OCI-LY7 (cell line): Measurements from ENCODE around the gene FAIM2. TPM values are rescaled to one million over a fixed set of nuclear protein-coding genes. Genes with fewer than 3 reads are reported as not detected.

ENCODE experiments used
- BruUV-seq: library from RNA; stranded (reverse); fragments of 400-500 nt; replicated peaks from 2 replicates; lab custom pipeline; 2021; lab: Mats Ljungman, UMichigan
- CTCF ChIA-PET: fragments of 300-600 bp; sonication (Branson Sonifier 250); formaldehyde crosslinking; loops from one replicate; lab custom pipeline; 2022; ENCODE audit warnings: antibody characterized with exemption; ENCODE audit not compliant: unreplicated experiment; lab: Charles Lee
- POLR2A ChIA-PET: fragments of 300-600 bp; sonication (Branson Sonifier 250); formaldehyde crosslinking; loops from one replicate; lab custom pipeline; 2022; ENCODE audit warnings: antibody characterized with exemption; lab: Charles Lee
- DNase-seq: peaks from one replicate; pipeline ENCODE4 v3.0.0-alpha.2; 2015; ENCODE audit warnings: low spot score
- H2AFZ ChIP-seq: fragments of 200-600 bp; sonication (generic), shearing (Covaris generic); 2 replicates; pipeline ENCODE4 v1.6.1; 2014; ENCODE audit warnings: mild to moderate bottlenecking, antibody characterized with exemption, low read length, moderate library complexity
- H3K27ac ChIP-seq: fragments of 200-600 bp; sonication (generic); 2 replicates; pipeline ENCODE4 v1.5.1; 2014; ENCODE audit warnings: mixed run types, low read depth, mild to moderate bottlenecking, moderate library complexity, low read length, inconsistent platforms; ENCODE audit not compliant: poor library complexity, severe bottlenecking
- H3K36me3 ChIP-seq: fragments of 200-600 bp; sonication (generic); 2 replicates; pipeline ENCODE4 v1.6.1; 2014; ENCODE audit warnings: mild to moderate bottlenecking, antibody characterized with exemption, low read length, moderate library complexity, mixed read lengths; ENCODE audit not compliant: insufficient read depth
- H3K4me1 ChIP-seq: fragments of 200-600 bp; sonication (generic); 2 replicates; pipeline ENCODE4 v1.5.1; 2014; ENCODE audit warnings: mild to moderate bottlenecking, low read length; ENCODE audit not compliant: insufficient read depth, poor library complexity, severe bottlenecking
- H3K4me2 ChIP-seq: fragments of 200-600 bp; sonication (generic); 2 replicates; pipeline ENCODE4 v1.6.1; 2014; ENCODE audit warnings: mild to moderate bottlenecking, low read length
- H3K4me3 ChIP-seq: fragments of 200-600 bp; sonication (generic); 2 replicates; pipeline ENCODE4 v1.5.1; 2014; ENCODE audit warnings: mild to moderate bottlenecking, low read depth, low read length; ENCODE audit not compliant: poor library complexity, severe bottlenecking
- H3K79me2 ChIP-seq: fragments of 200-600 bp; sonication (generic); 2 replicates; pipeline ENCODE4 v1.6.1; 2016; ENCODE audit warnings: low read depth, mild to moderate bottlenecking, low read length, moderate library complexity, mixed read lengths; ENCODE audit not compliant: insufficient read depth
- H3K9me2 ChIP-seq: fragments of 200-600 bp; sonication (generic); 2 replicates; pipeline ENCODE4 v1.6.1; 2016; ENCODE audit warnings: mild to moderate bottlenecking, low read length, mixed read lengths; ENCODE audit not compliant: insufficient read depth
- H3K9me3 ChIP-seq: fragments of 200-600 bp; sonication (generic); 2 replicates; pipeline ENCODE4 v1.6.1; 2014; ENCODE audit warnings: mild to moderate bottlenecking, mixed run types, low read length, mixed read lengths
- H4K20me1 ChIP-seq: fragments of 200-600 bp; sonication (generic); 2 replicates; pipeline ENCODE4 v1.6.1; 2014; ENCODE audit warnings: mild to moderate bottlenecking, antibody characterized with exemption, low read length, moderate library complexity, mixed read lengths; ENCODE audit not compliant: insufficient read depth
- EZH2phosphoT487 ChIP-seq: fragments of 200-600 bp; sonication (generic); IDR thresholded peaks from 2 replicates; pipeline ENCODE4 v1.6.1; 2018; ENCODE audit warnings: low read depth, borderline replicate concordance, mild to moderate bottlenecking, mixed run types, antibody characterized with exemption, low read length, moderate library complexity, mixed read lengths
- intact Hi-C: fragments of 100-400 bp; cut with micrococcal nuclease; formaldehyde crosslinking; loops from one replicate; pipeline ENCODE4 v1.10.0; 2022; ENCODE audit not compliant: unreplicated experiment
- total RNA-seq, 2 experiments: library from RNA; depleted of rRNA in 1 of 2; stranded (reverse); fragments of >200 nt in 1 of 2; shearing (Covaris generic) in 1 of 2; gene quantifications; 2 replicates each; pipeline ENCODE4 v1.2.3, GENCODE V29; 2014 to 2022
- TF ChIP-seq, protein P1 (sequence below): fragments of 200-600 bp; sonication (generic); conservative IDR thresholded peaks from 2 replicates; pipeline ENCODE4 v1.5.1; 2014; ENCODE audit warnings: mild to moderate bottlenecking, antibody characterized with exemption, low read length, moderate library complexity, mixed read lengths

FAIM2 gene
- total RNA-seq, 2 experiments from 2014 or later: 0.10 TPM; not detected in 1

DNA sequence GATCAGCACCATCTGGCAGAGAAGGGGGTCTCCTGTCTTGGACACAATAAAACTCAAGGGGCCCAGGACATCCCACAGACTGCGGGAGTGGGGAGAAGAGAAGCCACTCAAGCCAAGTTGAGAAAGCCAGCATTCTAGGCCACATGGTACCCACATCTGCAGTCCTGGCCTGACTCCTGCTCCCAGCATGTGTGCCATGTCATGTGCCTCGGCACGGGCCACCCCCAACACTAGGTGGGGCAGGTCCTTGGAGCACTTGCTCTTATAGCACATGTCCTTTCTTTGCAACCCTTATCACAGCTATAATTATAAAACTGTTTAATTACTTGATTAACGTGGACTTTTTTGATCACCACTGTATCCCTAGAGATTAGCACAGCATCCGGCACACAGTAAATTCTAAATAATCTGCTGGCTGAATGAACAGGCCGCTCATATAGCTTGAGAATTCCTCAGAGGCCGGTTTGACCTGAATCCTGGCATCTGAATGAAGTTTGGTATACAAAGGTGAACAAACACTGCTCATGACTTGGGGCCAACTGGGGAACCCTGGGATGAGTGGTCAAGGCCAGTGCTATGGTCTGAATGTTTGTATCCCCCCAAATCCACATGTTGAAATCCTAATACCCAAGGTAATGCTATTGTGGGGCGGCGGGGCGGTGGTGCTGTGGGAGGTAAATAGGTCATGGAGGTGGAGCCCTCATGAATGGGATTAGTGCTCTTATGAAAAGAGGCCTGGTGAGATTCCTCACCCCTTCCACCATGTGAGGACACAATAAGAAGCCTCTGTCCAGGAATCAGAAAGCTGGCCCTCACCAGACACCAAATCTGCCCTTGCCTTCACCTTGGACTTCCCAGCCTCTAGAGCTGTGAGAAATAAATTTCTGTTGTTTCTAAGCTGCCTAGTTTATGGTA, 82.1 kb downstream of the FAIM2 start:
- Histone ChIP-seq H4K20me1 (no peaks in the 10 kb centered on the region), H3K79me2 (no peaks in the 10 kb centered on the region), H3K4me1 (peaks cover 20% of the 10 kb centered on the region), H3K9me3 (no peaks in the 10 kb centered on the region), H2AFZ (peak overlapping the region; percentile 51; the same call in 1 of the 2 replicates), H3K4me3 (peak overlapping the region; percentile 27), H3K4me2 (peak overlapping the region; percentile 68), H3K27ac (peak overlapping the region; percentile 26), H3K9me2 (no peaks in the 10 kb centered on the region), H3K36me3 (peaks cover 7% of the 10 kb centered on the region; the same call in 1 of the 2 replicates)
- TF ChIP-seq, protein P1, sequence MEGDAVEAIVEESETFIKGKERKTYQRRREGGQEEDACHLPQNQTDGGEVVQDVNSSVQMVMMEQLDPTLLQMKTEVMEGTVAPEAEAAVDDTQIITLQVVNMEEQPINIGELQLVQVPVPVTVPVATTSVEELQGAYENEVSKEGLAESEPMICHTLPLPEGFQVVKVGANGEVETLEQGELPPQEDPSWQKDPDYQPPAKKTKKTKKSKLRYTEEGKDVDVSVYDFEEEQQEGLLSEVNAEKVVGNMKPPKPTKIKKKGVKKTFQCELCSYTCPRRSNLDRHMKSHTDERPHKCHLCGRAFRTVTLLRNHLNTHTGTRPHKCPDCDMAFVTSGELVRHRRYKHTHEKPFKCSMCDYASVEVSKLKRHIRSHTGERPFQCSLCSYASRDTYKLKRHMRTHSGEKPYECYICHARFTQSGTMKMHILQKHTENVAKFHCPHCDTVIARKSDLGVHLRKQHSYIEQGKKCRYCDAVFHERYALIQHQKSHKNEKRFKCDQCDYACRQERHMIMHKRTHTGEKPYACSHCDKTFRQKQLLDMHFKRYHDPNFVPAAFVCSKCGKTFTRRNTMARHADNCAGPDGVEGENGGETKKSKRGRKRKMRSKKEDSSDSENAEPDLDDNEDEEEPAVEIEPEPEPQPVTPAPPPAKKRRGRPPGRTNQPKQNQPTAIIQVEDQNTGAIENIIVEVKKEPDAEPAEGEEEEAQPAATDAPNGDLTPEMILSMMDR: peak; percentile 33; the same call in 1 of the 2 replicates
- TF ChIP-seq EZH2phosphoT487: no peak
- BruUV-seq: no TSS peak
- POLR2A ChIA-PET: interaction anchor here (0.6 to 2.0 kb wide), 5 partner anchors 7 to 441 kb away, joined by 3 to 4 read pairs (median 3); no protein-coding TSS in a partner anchor
- CTCF ChIA-PET: interaction anchor here (0.6 kb wide), 1 partner anchor 1366 kb away, joined by 4 read pairs; no protein-coding TSS in a partner anchor
- no peak for DNase-seq
- intact Hi-C loops: no loop called here

DNA sequence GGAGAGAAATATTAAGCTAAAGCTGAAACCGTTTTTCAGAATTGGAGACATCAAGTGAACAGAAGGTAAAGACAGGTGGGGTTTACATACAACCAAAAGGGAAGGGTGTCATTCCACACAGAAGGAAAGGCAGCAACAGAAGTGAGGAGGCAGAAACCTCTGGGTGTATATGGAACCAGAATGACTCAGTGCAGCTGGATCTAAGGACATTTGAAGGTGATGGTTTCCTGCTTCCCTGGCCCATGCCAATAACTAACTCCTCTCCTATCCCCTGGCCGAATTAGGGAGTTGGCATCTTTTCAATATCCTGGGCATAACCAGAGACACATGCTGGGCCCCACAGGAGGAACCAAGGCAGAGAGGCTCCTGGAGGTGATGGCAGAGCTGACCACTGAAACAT, 83.9 kb downstream of the FAIM2 start:
- Histone ChIP-seq H3K79me2 (no peaks in the 10 kb centered on the region), H3K27ac (no peak overlapping the region), H3K4me3 (no peak overlapping the region), H4K20me1 (no peaks in the 10 kb centered on the region), H3K4me2 (no peak overlapping the region), H3K9me2 (no peaks in the 10 kb centered on the region), H3K9me3 (no peaks in the 10 kb centered on the region), H3K36me3 (peaks cover 7% of the 10 kb centered on the region; the same call in 1 of the 2 replicates), H3K4me1 (peaks cover 33% of the 10 kb centered on the region), H2AFZ (no peak overlapping the region)
- DNase-seq: no peak
- intact Hi-C loops: no loop called here
- TF ChIP-seq, protein P1: no peak
- no peak for TF ChIP-seq EZH2phosphoT487
- ChIA-PET POLR2A (interaction anchor here (0.9 to 2.0 kb wide), 3 partner anchors 9 to 21 kb away, joined by 4 read pairs; partner anchors contain the start of gene NCKAP5L), CTCF (no interaction called here)
- no TSS peak for BruUV-seq
